HCT116 (cell line): Measurements from ENCODE around the gene FAM76B. TPM values are rescaled to one million over a fixed set of nuclear protein-coding genes. Genes with fewer than 3 reads are reported as not detected.

ENCODE experiments used
- ATAC-seq: fragments of 200-7000 bp; cut with Tn5 transposase; 2 replicates; pipeline ENCODE4 v1.9.1; 2020; ENCODE audit warnings: mild to moderate bottlenecking, moderate library complexity
- BruUV-seq: library from RNA; stranded (reverse); fragments of 400-500 nt; replicated peaks from 2 replicates; lab custom pipeline; 2021; lab: Mats Ljungman, UMichigan
- CTCF ChIA-PET: fragments of 300-600 bp; sonication (Branson Sonifier 250); formaldehyde crosslinking; loops from one replicate; lab custom pipeline; 2021; ENCODE audit warnings: antibody characterized with exemption; lab: Charles Lee
- POLR2A ChIA-PET: fragments of 300-600, 350-600 bp; sonication (Branson Sonifier 250); formaldehyde crosslinking; loops from one replicate; lab custom pipeline; 2021; ENCODE audit warnings: antibody characterized with exemption; lab: Charles Lee
- RAD21 ChIA-PET, 2 experiments: fragments of 300-600 bp; sonication (Branson Sonifier 250); formaldehyde crosslinking; loops; one replicate each; lab custom pipeline; 2023; ENCODE audit warnings: low total read pairs in 2 of 2; ENCODE audit not compliant: uncharacterized antibody in 2 of 2, unreplicated experiment in 2 of 2, low non-redundant PET in 1 of 2; lab: Charles Lee
- DNase-seq: peaks from one replicate; pipeline ENCODE4 v3.0.0-alpha.2; 2010; ENCODE audit warnings: low read depth, low spot score
- H2AFZ ChIP-seq: fragments of 200-600 bp; shearing (Covaris generic), sonication (generic); 2 replicates; pipeline ENCODE4 v1.6.1; 2017; ENCODE audit warnings: low read depth, mixed run types, mixed read lengths, antibody characterized with exemption, low read length; ENCODE audit not compliant: poor library complexity, severe bottlenecking
- H3K27ac ChIP-seq: 2 replicates; pipeline ENCODE4 v1.5.1; 2012; ENCODE audit warnings: low read depth, low read length
- H3K27me3 ChIP-seq: fragments of 200-600 bp; sonication (generic); 2 replicates; pipeline ENCODE4 v1.6.1; 2016; ENCODE audit warnings: mixed run types, low read length, mixed read lengths; ENCODE audit not compliant: insufficient read depth
- H3K36me3 ChIP-seq, 2 experiments: fragments of 200-500 bp in 1 of 2; fragments of 200-600 bp in 1 of 2; sonication (Bioruptor generic) in 1 of 2; sonication (generic) in 1 of 2; 2 replicates each; pipeline versions ENCODE4 v1.5.1 to v1.6.1; 2014 to 2016; ENCODE audit warnings: low read length in 2 of 2, inconsistent platforms in 1 of 2, mixed read lengths in 1 of 2, mixed run types in 1 of 2; ENCODE audit not compliant: insufficient read depth in 2 of 2, control insufficient read depth in 1 of 2
- H3K4me1 ChIP-seq, 2 experiments: fragments of 200-600 bp in 1 of 2; sonication (generic) in 1 of 2; 2 replicates each; pipeline versions ENCODE4 v1.5.1 to v1.6.1; 2012 to 2017; ENCODE audit warnings: low read length in 2 of 2, inconsistent platforms in 1 of 2, mild to moderate bottlenecking in 1 of 2, mixed read lengths in 1 of 2, mixed run types in 1 of 2, moderate library complexity in 1 of 2; ENCODE audit not compliant: insufficient read depth in 2 of 2, control insufficient read depth in 1 of 2
- H3K4me2 ChIP-seq: fragments of 200-600 bp; sonication (generic); 2 replicates; pipeline ENCODE4 v1.6.1; 2017; ENCODE audit warnings: mixed run types, low read length, mixed read lengths
- H3K4me3 ChIP-seq, 2 experiments: fragments of 200-600 bp in 1 of 2; sonication (generic) in 1 of 2; replicated peaks in 1 of 2; 2 replicates each; pipeline ENCODE4 v1.5.1; 2011 to 2016; ENCODE audit warnings: low read length in 2 of 2, control low read depth in 1 of 2, low read depth in 1 of 2, mild to moderate bottlenecking in 1 of 2, mixed read lengths in 1 of 2, mixed run types in 1 of 2
- H3K79me2 ChIP-seq: fragments of 200-600 bp; sonication (generic); 2 replicates; pipeline ENCODE4 v1.6.1; 2017; ENCODE audit warnings: mild to moderate bottlenecking, mixed run types, low read length, moderate library complexity, mixed read lengths; ENCODE audit not compliant: insufficient read depth
- H3K9ac ChIP-seq: fragments of 200-600 bp; sonication (generic); 2 replicates; pipeline ENCODE4 v1.6.1; 2016; ENCODE audit warnings: low read length, mixed read lengths
- H3K9me2 ChIP-seq: fragments of 200-600 bp; sonication (generic), shearing (Covaris generic); 2 replicates; pipeline ENCODE4 v1.6.1; 2017; ENCODE audit warnings: mixed run types, mild to moderate bottlenecking, moderate library complexity; ENCODE audit not compliant: insufficient read depth
- H3K9me3 ChIP-seq, 2 experiments: fragments of 200-500 bp in 1 of 2; fragments of 200-600 bp in 1 of 2; sonication (Bioruptor generic) in 1 of 2; sonication (generic) in 1 of 2; 2 replicates each; pipeline ENCODE4 v1.6.1; 2014 to 2017; ENCODE audit warnings: low read length in 2 of 2, mixed read lengths in 2 of 2, inconsistent platforms in 1 of 2, low read depth in 1 of 2, mild to moderate bottlenecking in 1 of 2, mixed run types in 1 of 2, moderate library complexity in 1 of 2; ENCODE audit not compliant: control insufficient read depth in 1 of 2, insufficient read depth in 1 of 2
- H4K20me1 ChIP-seq: fragments of 200-600 bp; sonication (generic), shearing (Covaris generic); 2 replicates; pipeline ENCODE4 v1.6.1; 2017; ENCODE audit warnings: mixed run types, mild to moderate bottlenecking, moderate library complexity; ENCODE audit not compliant: insufficient read depth
- ATF3 ChIP-seq: IDR thresholded peaks from 2 replicates; pipeline ENCODE4 v1.6.1; 2012
- CEBPB ChIP-seq: IDR thresholded peaks from 2 replicates; pipeline ENCODE4 v1.6.1; 2012; ENCODE audit warnings: low read depth
- CTCF ChIP-seq, 3 experiments: fragments of 200-600 bp in 1 of 3; sonication (generic) in 1 of 3; IDR thresholded peaks in 2 of 3; conservative IDR thresholded peaks in 1 of 3; 2 replicates each; pipeline ENCODE4 v1.5.1; 2012 to 2017; ENCODE audit warnings: low read depth in 2 of 3, low read length in 2 of 3, antibody characterized with exemption in 1 of 3, borderline replicate concordance in 1 of 3, control low read depth in 1 of 3, mild to moderate bottlenecking in 1 of 3, mixed read lengths in 1 of 3, mixed run types in 1 of 3, moderate library complexity in 1 of 3; ENCODE audit not compliant: insufficient read depth in 1 of 3
- EGR1 ChIP-seq: IDR thresholded peaks from 2 replicates; pipeline ENCODE4 v1.6.1; 2012; ENCODE audit warnings: low read depth
- ELF1 ChIP-seq: IDR thresholded peaks from 2 replicates; pipeline ENCODE4 v1.6.1; 2012; ENCODE audit warnings: low read depth, borderline replicate concordance
- MAX ChIP-seq: IDR thresholded peaks from 2 replicates; pipeline ENCODE4 v1.6.1; 2012
- RAD21 ChIP-seq: IDR thresholded peaks from 2 replicates; pipeline ENCODE4 v1.6.1; 2012; ENCODE audit warnings: low read depth, mild to moderate bottlenecking
- SP1 ChIP-seq: IDR thresholded peaks from 2 replicates; pipeline ENCODE4 v1.6.1; 2012; ENCODE audit warnings: low read depth
- TCF7L2 ChIP-seq: IDR thresholded peaks from 2 replicates; pipeline ENCODE4 v1.7.0; 2011; ENCODE audit warnings: borderline replicate concordance, inconsistent platforms; ENCODE audit not compliant: insufficient read depth, insufficient read length; ENCODE audit errors: extremely low read depth
- ZNF274 ChIP-seq: fragments of 200-500 bp; sonication (Bioruptor generic); IDR thresholded peaks from 2 replicates; pipeline ENCODE4 v1.6.1; 2014; ENCODE audit warnings: mild to moderate bottlenecking, low read depth, low read length, inconsistent platforms
- intact Hi-C: fragments of 100-400 bp; cut with micrococcal nuclease; formaldehyde crosslinking; loops from 2 replicates; pipeline ENCODE4 v1.10.0; 2022
- total RNA-seq: library from RNA; stranded (reverse); gene quantifications from one replicate; pipeline ENCODE4 v1.2.1, GENCODE V29; 2021; ENCODE audit not compliant: unreplicated experiment

The FAM76B gene
- total RNA-seq, 1 experiment from 2014 or later: 27.5 TPM

- TF ChIP-seq ATF3: no peak
- TF ChIP-seq SP1: no peak
- no peak for TF ChIP-seq ZNF274
- TF ChIP-seq TCF7L2: no peak
- no peak for TF ChIP-seq RAD21
- TF ChIP-seq MAX: no peak
- no peak for TF ChIP-seq ELF1
- no peak for TF ChIP-seq EGR1
These were observed 14.4 kb upstream of the FAM76B start (continued) for GRCh38 chr11:95803973-95804372.

- Histone ChIP-seq H4K20me1 (no peaks in the 10 kb centered on the region), H3K79me2 (0 out of 2 replicates have a peak, but pooled peaks cover 5% of the 10 kb centered on the region), H3K4me3 (no peak overlapping the region), H3K9ac (no peak overlapping the region), H3K4me2 (no peak overlapping the region), H3K36me3 (0 out of 4 replicates have a peak, but pooled peaks cover 0 to 6% of the 10 kb centered on the region in 2 experiments), H3K4me1 (no peaks in the 10 kb centered on the region), H3K9me2 (no peaks in the 10 kb centered on the region), H3K9me3 (no peaks in the 10 kb centered on the region), H3K27me3 (no peaks in the 10 kb centered on the region), H2AFZ (no peak overlapping the region), H3K27ac (no peak overlapping the region)
- POLR2A ChIA-PET: no interaction called here
- BruUV-seq: no TSS peak
- RAD21 ChIA-PET: no interaction called here
- CTCF ChIA-PET: no interaction called here
- intact Hi-C loops: no loop called here
- ATAC-seq: no peak
- DNase-seq: no peak
- TF ChIP-seq CEBPB: no peak
- no peak for TF ChIP-seq CTCF (IDR thresholded peaks at IDR 0.05 in 2 of 3, conservative IDR thresholded peaks at IDR 0.05 in 1 of 3; ENCODE audit: borderline replicate concordance in 1 of 3, insufficient read depth in 1 of 3, low read depth in 2 of 3, low read length in 2 of 3)
- TF ChIP-seq TCF7L2: no peak
These were observed 13.2 kb upstream of the FAM76B start for GRCh38 chr11:95802806-95803205.
